A549 (cell line): ENCODE data around the gene TTC7B. TPM values are rescaled to one million over a fixed set of nuclear protein-coding genes. Genes with fewer than 3 reads are reported as not detected.

ENCODE experiments used
- ATAC-seq, 2 experiments: fragments of 200-7000 bp in 1 of 2; fragments of >200 bp in 1 of 2; cut with Nextera tagmentation in 1 of 2; cut with Tn5 transposase in 1 of 2; 3 replicates each; pipeline versions ENCODE4 v1.8.0 to v1.9.1; 2018 to 2020; ENCODE audit warnings: mild to moderate bottlenecking in 1 of 2, moderate library complexity in 1 of 2
- CTCF ChIA-PET: fragments of 300-600 bp; sonication (Branson Sonifier 250); formaldehyde crosslinking; extraction: SDS; loops from one replicate; lab custom pipeline; 2021; ENCODE audit warnings: antibody characterized with exemption, inconsistent platforms; lab: Yijun Ruan, JAX
- POLR2A ChIA-PET: fragments of 350-600 bp; formaldehyde crosslinking; extraction: SDS; loops from one replicate; lab custom pipeline; 2021; ENCODE audit warnings: antibody characterized with exemption, inconsistent platforms; lab: Yijun Ruan, JAX
- DNase-seq, 2 experiments: peaks; one replicate each; pipeline versions ENCODE4 v3.0.0 to v3.0.0-alpha.2; 2011 to 2016; ENCODE audit warnings: low read depth in 1 of 2, low spot score in 1 of 2
- FAIRE-seq: peaks from 2 replicates; lab custom pipeline; 2011; peaks lifted over from hg19 to GRCh38; lab: Jason Lieb, UNC
- H3K27ac ChIP-seq, 2 experiments: fragments of >200 bp; sonication (Bioruptor Twin); formaldehyde crosslinking; 3 replicates each; pipeline ENCODE4 v1.5.1; 2016 to 2017
- H3K4me1 ChIP-seq: fragments of >200 bp; sonication (Bioruptor Twin); formaldehyde crosslinking; 3 replicates; pipeline ENCODE4 v1.6.1; 2016
- H3K4me2 ChIP-seq: fragments of >200 bp; sonication (Bioruptor Twin); formaldehyde crosslinking; 3 replicates; pipeline ENCODE4 v1.6.1; 2016
- H3K4me3 ChIP-seq: fragments of >200 bp; sonication (Bioruptor Twin); formaldehyde crosslinking; 3 replicates; pipeline ENCODE4 v1.5.1; 2016
- H3K9me3 ChIP-seq: fragments of >200 bp; sonication (Bioruptor Twin); formaldehyde crosslinking; 3 replicates; pipeline ENCODE4 v1.6.1; 2016
- ATOH8 ChIP-seq: fragments of 250-450 bp; sonication (Bioruptor Pico); IDR thresholded peaks from 2 replicates; pipeline ENCODE4 v1.5.0; 2020; ENCODE audit warnings: low read depth, mild to moderate bottlenecking, moderate library complexity
- BCL3 ChIP-seq: fragments of >200 bp; sonication (Bioruptor Twin); formaldehyde crosslinking; IDR thresholded peaks from 3 replicates; pipeline ENCODE4 v1.6.1; 2016
- CEBPB ChIP-seq, 2 experiments: fragments of >200 bp in 1 of 2; sonication (Bioruptor Twin) in 1 of 2; formaldehyde crosslinking in 1 of 2; IDR thresholded peaks; 2 replicates each; pipeline ENCODE4 v1.6.1; 2012 to 2016
- CHD4 ChIP-seq: fragments of 200-600 bp; sonication (generic); IDR thresholded peaks from 2 replicates; pipeline ENCODE4 v1.6.1; 2016; ENCODE audit warnings: antibody characterized with exemption, mild to moderate bottlenecking, borderline replicate concordance
- CTCF ChIP-seq: fragments of >200 bp; sonication (Bioruptor Twin); formaldehyde crosslinking; IDR thresholded peaks from 3 replicates; pipeline ENCODE4 v1.5.1; 2016
- ELK1 ChIP-seq: fragments of 150-350 bp; IDR thresholded peaks from 2 replicates; pipeline ENCODE4 v1.6.1; 2014; ENCODE audit warnings: low read depth, mild to moderate bottlenecking, low read length
- EP300 ChIP-seq, 2 experiments: fragments of >200 bp; sonication (Bioruptor Twin); formaldehyde crosslinking; IDR thresholded peaks; 2 replicates in 1 of 2; 3 replicates in 1 of 2; pipeline ENCODE4 v1.6.1; 2016 to 2017
- ESRRA ChIP-seq: fragments of 150-350 bp; IDR thresholded peaks from 2 replicates; pipeline ENCODE4 v1.6.1; 2014; ENCODE audit warnings: mild to moderate bottlenecking, low read length, borderline replicate concordance
- HDAC2 ChIP-seq: fragments of 200-600 bp; sonication (generic); IDR thresholded peaks from 2 replicates; pipeline ENCODE4 v1.6.1; 2016
- HES2 ChIP-seq: fragments of >200 bp; sonication (Bioruptor Twin); formaldehyde crosslinking; IDR thresholded peaks from 2 replicates; pipeline ENCODE4 v1.6.1; 2016
- HEYL ChIP-seq: fragments of 250-450 bp; sonication (Bioruptor Pico); IDR thresholded peaks from 2 replicates; pipeline ENCODE4 v1.8.0; 2021; ENCODE audit warnings: mild to moderate bottlenecking, moderate library complexity
- HOXA7 ChIP-seq: fragments of 250-450 bp; sonication (Bioruptor Pico); IDR thresholded peaks from 2 replicates; pipeline ENCODE4 v1.5.0; 2020; ENCODE audit warnings: mild to moderate bottlenecking, moderate library complexity
- HOXB13 ChIP-seq: fragments of 250-450 bp; sonication (Bioruptor Pico); IDR thresholded peaks from 2 replicates; pipeline ENCODE4 v1.5.0; 2020; ENCODE audit warnings: low read depth, mild to moderate bottlenecking, moderate library complexity
- HOXB5 ChIP-seq: fragments of 250-450 bp; sonication (Bioruptor Pico); IDR thresholded peaks from 2 replicates; pipeline ENCODE4 v1.5.0; 2020; ENCODE audit warnings: mild to moderate bottlenecking, moderate library complexity
- JUNB ChIP-seq: fragments of >200 bp; sonication (Bioruptor Twin); formaldehyde crosslinking; IDR thresholded peaks from 2 replicates; pipeline ENCODE4 v1.6.1; 2016
- MAFK ChIP-seq: fragments of 450-650 bp; IDR thresholded peaks from 2 replicates; pipeline ENCODE4 v1.6.1; 2014; ENCODE audit not compliant: partially characterized antibody
- NPAS2 ChIP-seq: fragments of 250-450 bp; sonication (Bioruptor Pico); IDR thresholded peaks from 2 replicates; pipeline ENCODE4 v1.8.0; 2022; ENCODE audit warnings: mild to moderate bottlenecking, moderate library complexity, borderline replicate concordance
- PBX3 ChIP-seq: IDR thresholded peaks from 2 replicates; pipeline ENCODE4 v1.6.1; 2012
- PHF8 ChIP-seq: fragments of 200-600 bp; sonication (generic); IDR thresholded peaks from 2 replicates; pipeline ENCODE4 v1.6.1; 2016; ENCODE audit warnings: low read depth, mild to moderate bottlenecking, antibody characterized with exemption, moderate library complexity, borderline replicate concordance
- RAD21 ChIP-seq, 2 experiments: fragments of >200 bp in 1 of 2; sonication (Bioruptor Twin) in 1 of 2; formaldehyde crosslinking in 1 of 2; IDR thresholded peaks in 1 of 2; conservative IDR thresholded peaks in 1 of 2; 2 replicates in 1 of 2; 3 replicates in 1 of 2; pipeline ENCODE4 v1.6.1; 2012 to 2018; ENCODE audit warnings: inconsistent platforms in 1 of 2
- RCOR1 ChIP-seq: fragments of 150-350 bp; IDR thresholded peaks from 2 replicates; pipeline ENCODE4 v1.6.1; 2014; ENCODE audit warnings: antibody characterized with exemption, low read length, low read depth
- RFX5 ChIP-seq: fragments of 450-650 bp; IDR thresholded peaks from 2 replicates; pipeline ENCODE4 v1.7.1; 2014; ENCODE audit warnings: antibody characterized with exemption, mild to moderate bottlenecking, moderate library complexity
- RNF2 ChIP-seq: fragments of 200-600 bp; sonication (generic); IDR thresholded peaks from 2 replicates; pipeline ENCODE4 v1.6.1; 2016; ENCODE audit warnings: low read depth, mild to moderate bottlenecking, antibody characterized with exemption, moderate library complexity, borderline replicate concordance
- SMC3 ChIP-seq: fragments of >200 bp; sonication (Bioruptor Twin); formaldehyde crosslinking; IDR thresholded peaks from 3 replicates; pipeline ENCODE4 v1.6.1; 2018; ENCODE audit warnings: inconsistent platforms
- TP53 ChIP-seq: fragments of 250-450 bp; sonication (Bioruptor Pico); IDR thresholded peaks from 2 replicates; pipeline ENCODE4 v1.5.0; 2021; ENCODE audit warnings: mild to moderate bottlenecking, moderate library complexity
- USF2 ChIP-seq: fragments of 450-650 bp; IDR thresholded peaks from 2 replicates; pipeline ENCODE4 v1.6.1; 2014; ENCODE audit warnings: antibody characterized with exemption
- ZC3H11A ChIP-seq: fragments of 450-650 bp; IDR thresholded peaks from 2 replicates; pipeline ENCODE4 v1.6.1; 2014; ENCODE audit warnings: antibody characterized with exemption, mild to moderate bottlenecking
- ZFP36 ChIP-seq: fragments of 450-650 bp; IDR thresholded peaks from 2 replicates; pipeline ENCODE4 v1.6.1; 2014; ENCODE audit warnings: borderline replicate concordance; ENCODE audit not compliant: partially characterized antibody
- ZNF302 ChIP-seq: fragments of 250-450 bp; sonication (Bioruptor Pico); IDR thresholded peaks from 2 replicates; pipeline ENCODE4 v1.9.0; 2021; ENCODE audit warnings: inconsistent platforms, mild to moderate bottlenecking, moderate library complexity
- WGBS: methylation state at CpG from one replicate; pipeline ENCODE4 v1.1.6; 2017; ENCODE audit errors: missing lambda C conversion rate; 5-methylcytosine and 5-hydroxymethylcytosine counted together
- polyA plus RNA-seq, 4 experiments: library from polyadenylated mRNA; depleted of rRNA in 3 of 4; stranded (reverse); fragments of >200 nt; fragmentation: RNase III in 1 of 4; extraction: RNeasy Plus Mini Kit Qiagen cat#74134 plus additional on column Dnase treatment in 1 of 4; gene quantifications; 2 replicates in 3 of 4; 3 replicates in 1 of 4; pipeline ENCODE4 v1.2.3, GENCODE V29; 2011 to 2017

The TTC7B gene
- polyA plus RNA-seq, 2 of the 4 experiments (the other 2 are of a cell fraction), result 16.6 to 28.0 TPM

GRCh38 chr14:90743425-90743824 lies 72.8 kb downstream of the TTC7B start:
- TF ChIP-seq MAFK (no peak), RAD21 (conservative IDR thresholded peaks at IDR 0.05 in 1 of 2, IDR thresholded peaks at IDR 0.05 in 1 of 2) (no peak), JUNB (no peak), HOXA7 (no peak), ATOH8 (CRISPR knock-in tag) (no peak), ZC3H11A (no peak), ZFP36 (no peak), RFX5 (no peak), CTCF (no peak), ZNF302 (CRISPR knock-in tag) (no peak), NPAS2 (no peak), USF2 (no peak), RCOR1 (no peak)
- TF ChIP-seq, all 56 proteins: peak for 0
- POLR2A ChIA-PET, result no interaction called here
- FAIRE-seq (no peak), ATAC-seq (no peak), DNase-seq (no peak)
- Histone ChIP-seq H3K4me2 (no peak overlapping the region), H3K4me3 (no peak overlapping the region), H3K4me1 (no peaks in the 10 kb centered on the region), H3K27ac (no peak overlapping the region), H3K9me3 (0 out of 3 replicates have a peak, but pooled peaks cover 5% of the 10 kb centered on the region)
- 67% methylated on average over 3 of the region's 3 CpGs for WGBS
- CTCF ChIA-PET, result interaction anchor here (0.8 to 2.1 kb wide), 2 partner anchors 14 to 45 kb away, joined by 3 to 10 read pairs; no protein-coding TSS in a partner anchor

GRCh38 chr14:90742729-90743128 lies 73.5 kb downstream of the TTC7B start:
- DNase-seq (no peak), FAIRE-seq (no peak), ATAC-seq (no peak)
- 84% methylated on average over 6 of the region's 6 CpGs for WGBS
- CTCF ChIA-PET, result interaction anchor here (0.8 kb wide), 1 partner anchor 44 kb away, joined by 3 read pairs; no protein-coding TSS in a partner anchor
- TF ChIP-seq RNF2, result no peak
- TF ChIP-seq ELK1, result no peak
- no peak for TF ChIP-seq PHF8
- TF ChIP-seq RAD21 (conservative IDR thresholded peaks at IDR 0.05 in 1 of 2, IDR thresholded peaks at IDR 0.05 in 1 of 2), result no peak
- no peak for TF ChIP-seq BCL3
- no peak for TF ChIP-seq ESRRA
- TF ChIP-seq ZFP36, result no peak
- TF ChIP-seq HES2, result no peak
- no peak for TF ChIP-seq SMC3
- TF ChIP-seq TP53 (CRISPR knock-in tag), result no peak
- TF ChIP-seq CEBPB (IDR thresholded peaks at IDR 0.05), result no peak
- no peak for TF ChIP-seq CHD4
- no peak for TF ChIP-seq HDAC2
- TF ChIP-seq EP300 (IDR thresholded peaks at IDR 0.05), result no peak
- no peak for TF ChIP-seq HOXB5 (CRISPR knock-in tag)
- TF ChIP-seq PBX3, result no peak
- TF ChIP-seq HEYL (CRISPR knock-in tag), result no peak
- no peak for TF ChIP-seq HOXB13
- Histone ChIP-seq H3K9me3 (no peaks in the 10 kb centered on the region), H3K4me1 (no peaks in the 10 kb centered on the region), H3K27ac (no peak overlapping the region), H3K4me2 (no peak overlapping the region), H3K4me3 (no peak overlapping the region)
- POLR2A ChIA-PET, result no interaction called here
